ENCODE results near the gene ZFAND2B. TPM values are rescaled to one million over a fixed set of nuclear protein-coding genes. Genes with fewer than 3 reads are reported as not detected.

Gene ZFAND2B
- total RNA-seq, 1 experiment from 2014 or later = 19.5 TPM

DNA sequence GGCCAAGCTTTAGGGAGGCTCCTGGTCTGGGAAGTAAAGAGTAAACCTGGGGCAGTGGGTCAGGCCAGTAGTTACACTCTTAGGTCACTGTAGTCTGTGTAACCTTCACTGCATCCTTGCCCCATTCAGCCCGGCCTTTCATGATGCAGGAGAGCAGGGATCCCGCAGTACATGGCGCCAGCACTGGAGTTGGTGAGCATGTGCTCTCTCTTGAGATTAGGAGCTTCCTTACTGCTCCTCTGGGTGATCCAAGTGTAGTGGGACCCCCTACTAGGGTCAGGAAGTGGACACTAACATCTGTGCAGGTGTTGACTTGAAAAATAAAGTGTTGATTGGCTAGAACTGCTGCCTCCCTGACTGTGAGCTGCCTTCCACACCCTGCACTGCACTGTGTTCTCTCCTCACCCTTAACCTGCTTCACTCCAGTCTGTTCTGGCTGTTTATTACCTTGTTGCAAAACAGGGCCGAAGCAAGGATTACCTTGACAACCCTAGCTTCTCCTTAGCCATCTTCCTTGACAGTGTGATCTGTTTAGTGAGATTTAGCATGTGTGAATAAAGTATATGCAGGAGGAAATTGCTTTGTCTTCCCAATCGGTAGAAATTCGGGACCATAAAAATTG is 23.3 kb upstream of the ZFAND2B start:
- TF ChIP-seq, protein P1, sequence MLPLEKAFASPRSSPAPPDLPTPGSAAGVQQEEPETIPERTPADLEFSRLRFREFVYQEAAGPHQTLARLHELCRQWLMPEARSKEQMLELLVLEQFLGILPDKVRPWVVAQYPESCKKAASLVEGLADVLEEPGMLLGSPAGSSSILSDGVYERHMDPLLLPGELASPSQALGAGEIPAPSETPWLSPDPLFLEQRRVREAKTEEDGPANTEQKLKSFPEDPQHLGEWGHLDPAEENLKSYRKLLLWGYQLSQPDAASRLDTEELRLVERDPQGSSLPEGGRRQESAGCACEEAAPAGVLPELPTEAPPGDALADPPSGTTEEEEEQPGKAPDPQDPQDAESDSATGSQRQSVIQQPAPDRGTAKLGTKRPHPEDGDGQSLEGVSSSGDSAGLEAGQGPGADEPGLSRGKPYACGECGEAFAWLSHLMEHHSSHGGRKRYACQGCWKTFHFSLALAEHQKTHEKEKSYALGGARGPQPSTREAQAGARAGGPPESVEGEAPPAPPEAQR (CRISPR knock-in tag; IDR thresholded peaks at IDR 0.05) = no peak
- H3K9me3 Mint-ChIP-seq = no peaks in the 10 kb centered on the region
- DNase-seq (ENCODE audit: low spot score) (no peak), ATAC-seq (no peak)
- H3K27me3 Mint-ChIP-seq (ENCODE audit: low read depth) = no peaks in the 10 kb centered on the region
- ChIA-PET POLR2A (no interaction called here), CTCF (no interaction called here)
- H3K4me1 Mint-ChIP-seq = peaks cover 7% of the 10 kb centered on the region
- no peak overlapping the region for H3K27ac Mint-ChIP-seq
- H3K4me3 Mint-ChIP-seq = no peak overlapping the region
- peaks cover 27% of the 10 kb centered on the region for H3K36me3 Mint-ChIP-seq

DNA sequence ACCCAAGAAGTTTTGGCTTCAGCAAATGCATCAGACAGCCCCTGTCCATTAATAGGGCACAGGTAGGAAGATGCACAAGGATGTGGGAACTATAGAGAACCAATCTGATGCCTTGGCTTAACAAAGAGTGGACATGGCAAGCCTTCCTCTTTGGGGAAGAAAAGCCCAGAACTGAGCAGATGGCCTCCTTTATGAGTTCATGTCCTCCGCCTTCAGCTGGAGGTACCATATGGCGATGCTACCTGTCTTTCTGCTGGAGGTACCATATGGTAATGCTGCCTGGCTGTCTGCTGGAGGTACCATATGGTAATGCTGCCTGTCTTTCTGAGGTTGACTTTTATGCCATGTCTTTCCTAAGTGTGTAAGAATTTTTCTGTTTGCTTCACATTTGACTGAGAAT is 22.5 kb upstream of the ZFAND2B start:
- CTCF ChIA-PET = no interaction called here
- peaks cover 3% of the 10 kb centered on the region for H3K4me1 Mint-ChIP-seq
- POLR2A ChIA-PET = no interaction called here

DNA sequence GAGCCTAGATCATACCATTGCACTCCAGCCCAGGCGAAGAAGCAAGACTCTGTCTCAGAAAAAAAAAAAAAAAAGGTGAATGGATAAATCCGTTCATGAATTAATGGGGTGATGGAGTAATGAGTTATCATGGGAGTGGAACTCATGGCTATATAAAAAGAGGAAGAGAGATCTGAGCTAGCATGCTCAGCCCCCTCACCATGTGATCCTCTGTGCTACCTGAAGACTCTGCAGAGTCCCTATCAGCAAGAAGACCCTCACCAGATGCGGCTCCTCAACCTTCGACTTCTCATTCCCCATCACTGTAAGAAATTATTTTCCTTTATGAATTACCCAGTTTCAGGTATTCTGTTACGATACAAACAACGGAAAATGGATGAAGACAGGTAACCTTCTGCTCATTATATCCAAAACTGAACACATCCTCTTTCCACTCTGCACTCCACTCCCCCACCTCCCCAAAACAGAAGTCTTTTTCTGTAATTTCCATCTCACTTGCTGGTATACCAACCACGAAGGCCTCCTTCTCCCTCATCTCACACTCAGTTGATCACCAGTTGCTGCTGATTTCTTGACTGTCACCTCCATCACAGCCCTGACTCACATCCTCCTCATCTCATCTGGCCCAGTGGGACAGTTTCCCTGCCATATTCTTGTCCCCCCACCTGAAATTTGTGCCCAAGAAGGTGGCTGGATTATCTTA is 19.7 kb upstream of the ZFAND2B start:
- ChIA-PET POLR2A (no interaction called here), CTCF (no interaction called here)
- DNase-seq (ENCODE audit: low spot score) = no peak
- Mint-ChIP-seq H3K4me1 (no peaks in the 10 kb centered on the region), H3K9me3 (no peaks in the 10 kb centered on the region), H3K27me3 (ENCODE audit: low read depth) (peaks cover 3% of the 10 kb centered on the region; the same call in 1 of the 2 replicates), H3K27ac (no peak overlapping the region; the same call in 1 of the 2 replicates), H3K4me3 (no peak overlapping the region), H3K36me3 (peaks cover 13% of the 10 kb centered on the region; the same call in 1 of the 2 replicates)
- ATAC-seq = no peak
- TF ChIP-seq NR3C1 (CRISPR knock-in tag; conservative IDR thresholded peaks at IDR 0.05; ENCODE audit: low read depth) = no peak
- TF ChIP-seq ETV6 (CRISPR knock-in tag; IDR thresholded peaks at IDR 0.05) = no peak
- no peak for TF ChIP-seq OVOL2 (CRISPR knock-in tag; IDR thresholded peaks at IDR 0.05; ENCODE audit: borderline replicate concordance)
- TF ChIP-seq TEAD1 (CRISPR knock-in tag; IDR thresholded peaks at IDR 0.05) = no peak
- TF ChIP-seq, protein P2, sequence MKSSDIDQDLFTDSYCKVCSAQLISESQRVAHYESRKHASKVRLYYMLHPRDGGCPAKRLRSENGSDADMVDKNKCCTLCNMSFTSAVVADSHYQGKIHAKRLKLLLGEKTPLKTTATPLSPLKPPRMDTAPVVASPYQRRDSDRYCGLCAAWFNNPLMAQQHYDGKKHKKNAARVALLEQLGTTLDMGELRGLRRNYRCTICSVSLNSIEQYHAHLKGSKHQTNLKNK (CRISPR knock-in tag; IDR thresholded peaks at IDR 0.05) = no peak
- TF ChIP-seq JAZF1 (CRISPR knock-in tag; IDR thresholded peaks at IDR 0.05) = no peak
- TF ChIP-seq ZNF138 (CRISPR knock-in tag; conservative IDR thresholded peaks at IDR 0.05) = no peak

More for the DNA sequence above, 22.5 kb upstream of the ZFAND2B start:
- no peak for DNase-seq (ENCODE audit: low spot score)
- Mint-ChIP-seq H3K27ac (no peak overlapping the region), H3K27me3 (ENCODE audit: low read depth) (no peaks in the 10 kb centered on the region), H3K9me3 (no peaks in the 10 kb centered on the region), H3K4me3 (no peak overlapping the region), H3K36me3 (peaks cover 27% of the 10 kb centered on the region)
- no peak for ATAC-seq
- TF ChIP-seq OVOL2 (CRISPR knock-in tag; IDR thresholded peaks at IDR 0.05; ENCODE audit: borderline replicate concordance) = no peak
- no peak for TF ChIP-seq ETV6 (CRISPR knock-in tag; IDR thresholded peaks at IDR 0.05)
- TF ChIP-seq NR3C1 (CRISPR knock-in tag; conservative IDR thresholded peaks at IDR 0.05; ENCODE audit: low read depth) = no peak
- TF ChIP-seq SP1 (CRISPR knock-in tag; conservative IDR thresholded peaks at IDR 0.05) = no peak
- TF ChIP-seq NFE2L1 (CRISPR knock-in tag; IDR thresholded peaks at IDR 0.05) = no peak
- no peak for TF ChIP-seq JUN (CRISPR knock-in tag; IDR thresholded peaks at IDR 0.05)
- TF ChIP-seq, protein P3, sequence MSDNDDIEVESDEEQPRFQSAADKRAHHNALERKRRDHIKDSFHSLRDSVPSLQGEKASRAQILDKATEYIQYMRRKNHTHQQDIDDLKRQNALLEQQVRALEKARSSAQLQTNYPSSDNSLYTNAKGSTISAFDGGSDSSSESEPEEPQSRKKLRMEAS (CRISPR knock-in tag; IDR thresholded peaks at IDR 0.05) = no peak
- TF ChIP-seq TCF7 (CRISPR knock-in tag; IDR thresholded peaks at IDR 0.05; ENCODE audit: low read depth) = no peak
- no peak for TF ChIP-seq KAT7 (CRISPR knock-in tag; IDR thresholded peaks at IDR 0.05; ENCODE audit: borderline replicate concordance)
- no peak for TF ChIP-seq EMX1 (CRISPR knock-in tag; IDR thresholded peaks at IDR 0.05)
- TF ChIP-seq, protein P4, sequence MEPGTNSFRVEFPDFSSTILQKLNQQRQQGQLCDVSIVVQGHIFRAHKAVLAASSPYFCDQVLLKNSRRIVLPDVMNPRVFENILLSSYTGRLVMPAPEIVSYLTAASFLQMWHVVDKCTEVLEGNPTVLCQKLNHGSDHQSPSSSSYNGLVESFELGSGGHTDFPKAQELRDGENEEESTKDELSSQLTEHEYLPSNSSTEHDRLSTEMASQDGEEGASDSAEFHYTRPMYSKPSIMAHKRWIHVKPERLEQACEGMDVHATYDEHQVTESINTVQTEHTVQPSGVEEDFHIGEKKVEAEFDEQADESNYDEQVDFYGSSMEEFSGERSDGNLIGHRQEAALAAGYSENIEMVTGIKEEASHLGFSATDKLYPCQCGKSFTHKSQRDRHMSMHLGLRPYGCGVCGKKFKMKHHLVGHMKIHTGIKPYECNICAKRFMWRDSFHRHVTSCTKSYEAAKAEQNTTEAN (CRISPR knock-in tag; IDR thresholded peaks at IDR 0.05) = no peak
- no peak for TF ChIP-seq ZNF317 (CRISPR knock-in tag; IDR thresholded peaks at IDR 0.05; ENCODE audit: borderline replicate concordance, low read depth)
- TF ChIP-seq, protein P5, sequence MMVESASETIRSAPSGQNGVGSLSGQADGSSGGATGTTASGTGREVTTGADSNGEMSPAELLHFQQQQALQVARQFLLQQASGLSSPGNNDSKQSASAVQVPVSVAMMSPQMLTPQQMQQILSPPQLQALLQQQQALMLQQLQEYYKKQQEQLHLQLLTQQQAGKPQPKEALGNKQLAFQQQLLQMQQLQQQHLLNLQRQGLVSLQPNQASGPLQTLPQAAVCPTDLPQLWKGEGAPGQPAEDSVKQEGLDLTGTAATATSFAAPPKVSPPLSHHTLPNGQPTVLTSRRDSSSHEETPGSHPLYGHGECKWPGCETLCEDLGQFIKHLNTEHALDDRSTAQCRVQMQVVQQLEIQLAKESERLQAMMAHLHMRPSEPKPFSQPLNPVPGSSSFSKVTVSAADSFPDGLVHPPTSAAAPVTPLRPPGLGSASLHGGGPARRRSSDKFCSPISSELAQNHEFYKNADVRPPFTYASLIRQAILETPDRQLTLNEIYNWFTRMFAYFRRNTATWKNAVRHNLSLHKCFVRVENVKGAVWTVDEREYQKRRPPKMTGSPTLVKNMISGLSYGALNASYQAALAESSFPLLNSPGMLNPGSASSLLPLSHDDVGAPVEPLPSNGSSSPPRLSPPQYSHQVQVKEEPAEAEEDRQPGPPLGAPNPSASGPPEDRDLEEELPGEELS (CRISPR knock-in tag; IDR thresholded peaks at IDR 0.05) = no peak
- no peak for TF ChIP-seq ZBTB21 (CRISPR knock-in tag; IDR thresholded peaks at IDR 0.05; ENCODE audit: borderline replicate concordance)
- TF ChIP-seq FOXP1 (CRISPR knock-in tag; IDR thresholded peaks at IDR 0.05; ENCODE audit: borderline replicate concordance) = no peak
- TF ChIP-seq, protein P6, sequence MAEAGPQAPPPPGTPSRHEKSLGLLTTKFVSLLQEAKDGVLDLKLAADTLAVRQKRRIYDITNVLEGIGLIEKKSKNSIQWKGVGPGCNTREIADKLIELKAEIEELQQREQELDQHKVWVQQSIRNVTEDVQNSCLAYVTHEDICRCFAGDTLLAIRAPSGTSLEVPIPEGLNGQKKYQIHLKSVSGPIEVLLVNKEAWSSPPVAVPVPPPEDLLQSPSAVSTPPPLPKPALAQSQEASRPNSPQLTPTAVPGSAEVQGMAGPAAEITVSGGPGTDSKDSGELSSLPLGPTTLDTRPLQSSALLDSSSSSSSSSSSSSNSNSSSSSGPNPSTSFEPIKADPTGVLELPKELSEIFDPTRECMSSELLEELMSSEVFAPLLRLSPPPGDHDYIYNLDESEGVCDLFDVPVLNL (CRISPR knock-in tag; IDR thresholded peaks at IDR 0.05; ENCODE audit: borderline replicate concordance, low read depth) = no peak
- TF ChIP-seq, protein P7, sequence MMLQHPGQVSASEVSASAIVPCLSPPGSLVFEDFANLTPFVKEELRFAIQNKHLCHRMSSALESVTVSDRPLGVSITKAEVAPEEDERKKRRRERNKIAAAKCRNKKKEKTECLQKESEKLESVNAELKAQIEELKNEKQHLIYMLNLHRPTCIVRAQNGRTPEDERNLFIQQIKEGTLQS (CRISPR knock-in tag; conservative IDR thresholded peaks at IDR 0.05) = no peak
- TF ChIP-seq ESRRA (CRISPR knock-in tag; IDR thresholded peaks at IDR 0.05; ENCODE audit: borderline replicate concordance) = no peak
